ENCODE data around the gene LRRC7.

DNA sequence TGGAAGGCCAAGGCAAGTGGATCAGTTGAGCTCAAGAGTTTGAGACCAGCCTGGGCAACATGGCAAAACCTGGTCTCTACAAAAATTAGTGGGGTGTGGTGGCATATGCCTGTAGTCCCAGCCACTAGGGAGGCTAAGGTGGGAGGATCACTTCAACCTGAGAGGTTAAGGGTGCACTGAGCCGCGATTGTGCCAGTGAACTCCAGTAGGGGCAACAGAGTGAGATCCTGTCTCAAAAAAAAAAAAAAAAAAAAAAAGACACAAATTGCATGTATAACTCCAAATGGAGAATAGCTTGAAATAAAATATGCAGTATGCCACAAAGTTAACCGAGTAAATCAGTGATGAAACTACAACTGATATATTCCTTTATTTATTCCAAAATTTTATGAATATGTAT lies 586.0 kb downstream of the LRRC7 start:
- TF ChIP-seq, protein P1, sequence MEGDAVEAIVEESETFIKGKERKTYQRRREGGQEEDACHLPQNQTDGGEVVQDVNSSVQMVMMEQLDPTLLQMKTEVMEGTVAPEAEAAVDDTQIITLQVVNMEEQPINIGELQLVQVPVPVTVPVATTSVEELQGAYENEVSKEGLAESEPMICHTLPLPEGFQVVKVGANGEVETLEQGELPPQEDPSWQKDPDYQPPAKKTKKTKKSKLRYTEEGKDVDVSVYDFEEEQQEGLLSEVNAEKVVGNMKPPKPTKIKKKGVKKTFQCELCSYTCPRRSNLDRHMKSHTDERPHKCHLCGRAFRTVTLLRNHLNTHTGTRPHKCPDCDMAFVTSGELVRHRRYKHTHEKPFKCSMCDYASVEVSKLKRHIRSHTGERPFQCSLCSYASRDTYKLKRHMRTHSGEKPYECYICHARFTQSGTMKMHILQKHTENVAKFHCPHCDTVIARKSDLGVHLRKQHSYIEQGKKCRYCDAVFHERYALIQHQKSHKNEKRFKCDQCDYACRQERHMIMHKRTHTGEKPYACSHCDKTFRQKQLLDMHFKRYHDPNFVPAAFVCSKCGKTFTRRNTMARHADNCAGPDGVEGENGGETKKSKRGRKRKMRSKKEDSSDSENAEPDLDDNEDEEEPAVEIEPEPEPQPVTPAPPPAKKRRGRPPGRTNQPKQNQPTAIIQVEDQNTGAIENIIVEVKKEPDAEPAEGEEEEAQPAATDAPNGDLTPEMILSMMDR (IDR thresholded peaks at IDR 0.05): no peak
- no peak for TF ChIP-seq ZBTB33 (IDR thresholded peaks at IDR 0.05; ENCODE audit: borderline replicate concordance, low read depth)
- no peak for TF ChIP-seq RAD21 (IDR thresholded peaks at IDR 0.05; ENCODE audit: low read length)
- no peak for TF ChIP-seq JUND (IDR thresholded peaks at IDR 0.05)
- TF ChIP-seq POLR2AphosphoS5 (IDR thresholded peaks at IDR 0.05; ENCODE audit: low read depth, low read length): no peak
- no peak for TF ChIP-seq SMC3 (IDR thresholded peaks at IDR 0.05; ENCODE audit: low read depth, low read length)
- TF ChIP-seq ELF1 (IDR thresholded peaks at IDR 0.05): no peak
- no peak for TF ChIP-seq NRF1 (IDR thresholded peaks at IDR 0.05; ENCODE audit: low read depth, low read length)
- TF ChIP-seq, protein P2, sequence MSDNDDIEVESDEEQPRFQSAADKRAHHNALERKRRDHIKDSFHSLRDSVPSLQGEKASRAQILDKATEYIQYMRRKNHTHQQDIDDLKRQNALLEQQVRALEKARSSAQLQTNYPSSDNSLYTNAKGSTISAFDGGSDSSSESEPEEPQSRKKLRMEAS (IDR thresholded peaks at IDR 0.05; ENCODE audit: low read depth): no peak
- TF ChIP-seq SIN3A (IDR thresholded peaks at IDR 0.05; ENCODE audit: borderline replicate concordance, low read depth, low read length): no peak
- no peak for TF ChIP-seq USF2 (IDR thresholded peaks at IDR 0.05; ENCODE audit: borderline replicate concordance, low read depth, low read length)

All from SK-N-SH (cell line).